Measurements from ENCODE around the gene OR2T2.
"Not testable (repeated sequence)": the region's sequence is repeated elsewhere in the genome, so short reads cannot be mapped to it uniquely, and the experiment has no call there.

DNA sequence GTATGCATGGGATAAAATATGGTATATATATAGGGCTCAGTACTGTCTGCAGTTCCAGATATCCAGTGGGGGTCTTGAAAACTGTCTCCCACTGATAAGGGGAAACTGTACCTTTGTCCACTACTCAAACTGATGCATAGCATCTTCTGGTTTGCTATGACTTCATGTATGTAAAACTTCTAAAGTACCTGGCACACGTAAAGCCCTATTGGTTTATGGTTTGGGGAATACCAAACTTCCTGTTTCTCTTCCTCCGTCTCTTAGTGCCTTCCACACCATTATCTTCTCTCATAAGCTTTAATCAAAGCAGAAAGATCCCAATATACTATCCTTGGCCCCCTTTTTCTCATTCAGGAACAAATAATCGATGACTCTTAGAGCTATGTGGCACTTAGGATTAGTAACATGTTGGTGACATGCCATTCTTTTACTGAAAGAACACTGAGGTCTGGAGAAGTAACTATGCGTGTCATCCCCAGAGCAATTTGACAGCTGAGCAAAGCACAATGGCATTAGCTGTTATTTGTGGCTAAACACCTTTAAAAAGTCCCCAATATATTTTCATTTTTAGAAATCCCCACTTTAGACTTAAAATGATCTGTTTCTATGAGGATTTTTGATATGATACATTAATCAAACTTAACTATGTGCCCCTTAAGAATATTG is 3.1 kb downstream of the OR2T2 start:
- TF ChIP-seq, protein P1, sequence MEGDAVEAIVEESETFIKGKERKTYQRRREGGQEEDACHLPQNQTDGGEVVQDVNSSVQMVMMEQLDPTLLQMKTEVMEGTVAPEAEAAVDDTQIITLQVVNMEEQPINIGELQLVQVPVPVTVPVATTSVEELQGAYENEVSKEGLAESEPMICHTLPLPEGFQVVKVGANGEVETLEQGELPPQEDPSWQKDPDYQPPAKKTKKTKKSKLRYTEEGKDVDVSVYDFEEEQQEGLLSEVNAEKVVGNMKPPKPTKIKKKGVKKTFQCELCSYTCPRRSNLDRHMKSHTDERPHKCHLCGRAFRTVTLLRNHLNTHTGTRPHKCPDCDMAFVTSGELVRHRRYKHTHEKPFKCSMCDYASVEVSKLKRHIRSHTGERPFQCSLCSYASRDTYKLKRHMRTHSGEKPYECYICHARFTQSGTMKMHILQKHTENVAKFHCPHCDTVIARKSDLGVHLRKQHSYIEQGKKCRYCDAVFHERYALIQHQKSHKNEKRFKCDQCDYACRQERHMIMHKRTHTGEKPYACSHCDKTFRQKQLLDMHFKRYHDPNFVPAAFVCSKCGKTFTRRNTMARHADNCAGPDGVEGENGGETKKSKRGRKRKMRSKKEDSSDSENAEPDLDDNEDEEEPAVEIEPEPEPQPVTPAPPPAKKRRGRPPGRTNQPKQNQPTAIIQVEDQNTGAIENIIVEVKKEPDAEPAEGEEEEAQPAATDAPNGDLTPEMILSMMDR (conservative IDR thresholded peaks at IDR 0.05; ENCODE audit: low read depth, low read length): not testable (repeated sequence)
- TF ChIP-seq EZH2phosphoT487 (IDR thresholded peaks at IDR 0.05; ENCODE audit: borderline replicate concordance, low read length): not testable (repeated sequence)
